PFSK-1 (cell line): ENCODE results near the gene RAD51B.

Experiments
- FOXP2 ChIP-seq: optimal IDR thresholded peaks from 2 replicates; pipeline ENCODE3; 2011; ENCODE audit warnings: borderline replicate concordance, control low read depth, inconsistent platforms; ENCODE audit not compliant: insufficient read depth; ENCODE audit errors: extremely low read length, extremely low read depth
- POLR2AphosphoS5 ChIP-seq: IDR thresholded peaks from 2 replicates; pipeline ENCODE4 v1.6.1; 2012; ENCODE audit warnings: low read depth, mild to moderate bottlenecking, control low read depth, low read length, moderate library complexity
- SIN3A ChIP-seq: IDR thresholded peaks from 2 replicates; pipeline ENCODE4 v1.6.1; 2012; ENCODE audit warnings: mild to moderate bottlenecking, low read length, moderate library complexity, borderline replicate concordance; ENCODE audit not compliant: insufficient read depth
- TAF1 ChIP-seq: IDR thresholded peaks from 2 replicates; pipeline ENCODE4 v1.6.1; 2012; ENCODE audit warnings: low read length, control low read depth, borderline replicate concordance; ENCODE audit not compliant: insufficient read depth
- TF ChIP-seq, protein P1 (sequence below), 2 experiments: IDR thresholded peaks; 2 replicates each; pipeline versions ENCODE4 v1.6.1 to v1.8.0; 2011 to 2012; ENCODE audit warnings: low read depth in 2 of 2, low read length in 2 of 2, control low read depth in 1 of 2, inconsistent platforms in 1 of 2, mild to moderate bottlenecking in 1 of 2, moderate library complexity in 1 of 2; ENCODE audit not compliant: insufficient read depth in 1 of 2

Gene RAD51B

DNA sequence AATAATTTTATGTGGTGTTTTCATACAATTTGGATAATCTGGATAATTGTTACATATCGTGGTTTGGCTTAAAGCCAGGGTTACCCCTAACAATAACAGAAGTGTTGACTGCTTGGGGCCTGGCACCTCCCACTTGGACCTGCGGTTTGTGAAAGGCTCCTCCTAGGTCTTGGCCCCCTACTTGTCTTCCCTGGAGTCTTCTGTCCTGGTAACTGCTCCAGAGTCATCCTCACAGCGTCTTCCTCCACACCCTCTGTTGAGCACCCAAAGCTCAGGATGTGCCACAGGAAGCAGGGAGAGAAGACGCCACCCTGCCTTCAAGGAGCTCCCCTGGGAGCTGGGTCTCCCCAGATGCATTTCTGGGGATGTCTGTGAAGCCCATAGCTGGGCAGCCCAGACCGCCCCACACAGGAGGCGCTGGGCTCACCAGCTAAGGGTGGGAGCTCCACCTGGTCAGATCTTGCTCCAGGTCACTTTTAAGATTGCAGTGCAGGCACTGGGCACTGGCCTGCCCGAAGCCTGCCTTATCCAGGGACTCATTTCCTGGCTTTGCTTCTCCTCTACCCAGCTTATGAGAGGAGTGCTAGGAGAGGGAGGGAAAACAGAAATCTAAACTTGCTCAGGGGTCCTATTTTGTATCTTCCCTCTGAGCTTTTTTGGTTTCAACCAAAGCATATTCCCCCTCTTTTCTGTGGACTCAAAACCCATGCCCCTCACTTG, 875.1 kb downstream of the RAD51B start:
- TF ChIP-seq SIN3A (no peak), FOXP2 (no peak), POLR2AphosphoS5 (no peak), TAF1 (no peak)
- TF ChIP-seq, protein P1, sequence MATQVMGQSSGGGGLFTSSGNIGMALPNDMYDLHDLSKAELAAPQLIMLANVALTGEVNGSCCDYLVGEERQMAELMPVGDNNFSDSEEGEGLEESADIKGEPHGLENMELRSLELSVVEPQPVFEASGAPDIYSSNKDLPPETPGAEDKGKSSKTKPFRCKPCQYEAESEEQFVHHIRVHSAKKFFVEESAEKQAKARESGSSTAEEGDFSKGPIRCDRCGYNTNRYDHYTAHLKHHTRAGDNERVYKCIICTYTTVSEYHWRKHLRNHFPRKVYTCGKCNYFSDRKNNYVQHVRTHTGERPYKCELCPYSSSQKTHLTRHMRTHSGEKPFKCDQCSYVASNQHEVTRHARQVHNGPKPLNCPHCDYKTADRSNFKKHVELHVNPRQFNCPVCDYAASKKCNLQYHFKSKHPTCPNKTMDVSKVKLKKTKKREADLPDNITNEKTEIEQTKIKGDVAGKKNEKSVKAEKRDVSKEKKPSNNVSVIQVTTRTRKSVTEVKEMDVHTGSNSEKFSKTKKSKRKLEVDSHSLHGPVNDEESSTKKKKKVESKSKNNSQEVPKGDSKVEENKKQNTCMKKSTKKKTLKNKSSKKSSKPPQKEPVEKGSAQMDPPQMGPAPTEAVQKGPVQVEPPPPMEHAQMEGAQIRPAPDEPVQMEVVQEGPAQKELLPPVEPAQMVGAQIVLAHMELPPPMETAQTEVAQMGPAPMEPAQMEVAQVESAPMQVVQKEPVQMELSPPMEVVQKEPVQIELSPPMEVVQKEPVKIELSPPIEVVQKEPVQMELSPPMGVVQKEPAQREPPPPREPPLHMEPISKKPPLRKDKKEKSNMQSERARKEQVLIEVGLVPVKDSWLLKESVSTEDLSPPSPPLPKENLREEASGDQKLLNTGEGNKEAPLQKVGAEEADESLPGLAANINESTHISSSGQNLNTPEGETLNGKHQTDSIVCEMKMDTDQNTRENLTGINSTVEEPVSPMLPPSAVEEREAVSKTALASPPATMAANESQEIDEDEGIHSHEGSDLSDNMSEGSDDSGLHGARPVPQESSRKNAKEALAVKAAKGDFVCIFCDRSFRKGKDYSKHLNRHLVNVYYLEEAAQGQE (IDR thresholded peaks at IDR 0.05; ENCODE audit: insufficient read depth in 1 of 2, low read depth in 2 of 2, low read length in 2 of 2): no peak

- TF ChIP-seq TAF1 (no peak), FOXP2 (no peak)
Observed at GRCh38 chr14:68695326-68695768, 875.8 kb downstream of the RAD51B start.

GRCh38 chr14:68695856-68696255, 876.3 kb downstream of the RAD51B start:
- TF ChIP-seq SIN3A: no peak
- no peak for TF ChIP-seq FOXP2
- TF ChIP-seq, protein P1 (IDR thresholded peaks at IDR 0.05; ENCODE audit: insufficient read depth in 1 of 2, low read depth in 2 of 2, low read length in 2 of 2): no peak
- TF ChIP-seq POLR2AphosphoS5: no peak
- TF ChIP-seq TAF1: no peak

GRCh38 chr14:68696266-68696665, 876.7 kb downstream of the RAD51B start:
- no peak for TF ChIP-seq TAF1
- TF ChIP-seq SIN3A: no peak
- no peak for TF ChIP-seq POLR2AphosphoS5
- no peak for TF ChIP-seq FOXP2
- TF ChIP-seq, protein P1 (IDR thresholded peaks at IDR 0.05; ENCODE audit: insufficient read depth in 1 of 2, low read depth in 2 of 2, low read length in 2 of 2): no peak

- TF ChIP-seq FOXP2 (no peak), POLR2AphosphoS5 (no peak), TAF1 (no peak), SIN3A (no peak)
- TF ChIP-seq, protein P1 (IDR thresholded peaks at IDR 0.05; ENCODE audit: insufficient read depth in 1 of 2, low read depth in 2 of 2, low read length in 2 of 2): no peak
Observed at GRCh38 chr14:68696721-68697495, 877.3 kb downstream of the RAD51B start.
